HG02623 (cell line): Measurements from ENCODE around the gene NDUFB8.

ENCODE experiments used
- ATAC-seq: cut with Tn5 transposase; IDR thresholded peaks from one replicate; pipeline ENCODE4 v1.9.1; 2021; ENCODE audit warnings: moderate library complexity; ENCODE audit not compliant: unreplicated experiment

Gene NDUFB8

GRCh38 chr10:100479037-100479436, 50.6 kb downstream of the NDUFB8 start:
- no peak for ATAC-seq

- ATAC-seq = no peak
Measured at GRCh38 chr10:100477970-100478369, 51.7 kb downstream of the NDUFB8 start.
